A673 (cell line): ENCODE data around the gene COX20. TPM values are rescaled to one million over a fixed set of nuclear protein-coding genes. Genes with fewer than 3 reads are reported as not detected.

ENCODE experiments used
- BruUV-seq: library from RNA; stranded (reverse); fragments of 400-500 nt; replicated peaks from 2 replicates; lab custom pipeline; 2021; lab: Mats Ljungman, UMichigan
- CTCF ChIA-PET: fragments of 300-600 bp; sonication (Branson Sonifier 250); formaldehyde crosslinking; loops from one replicate; lab custom pipeline; 2022; ENCODE audit warnings: antibody characterized with exemption; lab: Charles Lee
- POLR2A ChIA-PET: fragments of 300-600 bp; sonication (Branson Sonifier 250); formaldehyde crosslinking; loops from one replicate; lab custom pipeline; 2022; ENCODE audit warnings: antibody characterized with exemption; ENCODE audit not compliant: low non-redundant PET; lab: Charles Lee
- DNase-seq: peaks from one replicate; pipeline ENCODE4 v3.0.0-alpha.2; 2015; ENCODE audit warnings: low spot score
- H3K27ac ChIP-seq: fragments of 200-600 bp; sonication (generic); 2 replicates; pipeline ENCODE4 v1.5.1; 2016; ENCODE audit warnings: mixed run types, low read depth, mild to moderate bottlenecking, mixed read lengths, antibody characterized with exemption, low read length; ENCODE audit not compliant: poor library complexity, severe bottlenecking
- H3K27me3 ChIP-seq: fragments of 200-600 bp; sonication (generic); replicated peaks from 2 replicates; pipeline ENCODE4 v1.6.1; 2017; ENCODE audit warnings: mixed run types, low read depth, mild to moderate bottlenecking, mixed read lengths, antibody characterized with exemption, low read length; ENCODE audit not compliant: insufficient read depth, poor library complexity
- H3K36me3 ChIP-seq: fragments of 200-600 bp; sonication (generic); 2 replicates; pipeline ENCODE4 v1.6.1; 2016; ENCODE audit warnings: mixed run types, mild to moderate bottlenecking, mixed read lengths, antibody characterized with exemption, low read length; ENCODE audit not compliant: insufficient read depth, poor library complexity, severe bottlenecking
- H3K4me1 ChIP-seq: fragments of 200-600 bp; sonication (generic); 2 replicates; pipeline ENCODE4 v1.6.1; 2017; ENCODE audit warnings: mixed run types, mild to moderate bottlenecking, mixed read lengths, antibody characterized with exemption, low read length; ENCODE audit not compliant: insufficient read depth, poor library complexity, severe bottlenecking
- H3K4me3 ChIP-seq: fragments of 200-600 bp; sonication (generic); 2 replicates; pipeline ENCODE4 v1.5.1; 2016; ENCODE audit warnings: low read depth, mixed run types, mild to moderate bottlenecking, mixed read lengths, low read length; ENCODE audit not compliant: poor library complexity, severe bottlenecking
- H3K9me3 ChIP-seq: fragments of 200-600 bp; sonication (generic); 2 replicates; pipeline ENCODE4 v1.6.1; 2016; ENCODE audit warnings: mixed run types, low read depth, mild to moderate bottlenecking, mixed read lengths, antibody characterized with exemption, low read length; ENCODE audit not compliant: poor library complexity, severe bottlenecking
- CTCF ChIP-seq: fragments of 300-800, 200-600 bp; sonication (generic); conservative IDR thresholded peaks from 2 replicates; pipeline ENCODE4 v1.5.1; 2017; ENCODE audit warnings: low read depth, mild to moderate bottlenecking, antibody characterized with exemption, low read length, moderate library complexity, mixed read lengths
- EZH2 ChIP-seq: fragments of 200-600 bp; sonication (generic); IDR thresholded peaks from 2 replicates; pipeline ENCODE4 v1.6.1; 2017; ENCODE audit warnings: borderline replicate concordance, low read depth, mild to moderate bottlenecking, mixed read lengths, antibody characterized with exemption, low read length; ENCODE audit not compliant: poor library complexity, severe bottlenecking
- intact Hi-C: fragments of 100-400 bp; cut with micrococcal nuclease; formaldehyde crosslinking; loops from one replicate; pipeline ENCODE4 v1.10.0; 2022; ENCODE audit not compliant: unreplicated experiment
- total RNA-seq: library from RNA; stranded (reverse); gene quantifications from 2 replicates; pipeline ENCODE4 v1.2.3, GENCODE V29; 2021

The COX20 gene
- total RNA-seq, 1 experiment from 2014 or later: 59.0 TPM

GRCh38 chr1:244802556-244803239 is 32.8 kb upstream of the COX20 start:
- intact Hi-C loops: no loop called here

DNA sequence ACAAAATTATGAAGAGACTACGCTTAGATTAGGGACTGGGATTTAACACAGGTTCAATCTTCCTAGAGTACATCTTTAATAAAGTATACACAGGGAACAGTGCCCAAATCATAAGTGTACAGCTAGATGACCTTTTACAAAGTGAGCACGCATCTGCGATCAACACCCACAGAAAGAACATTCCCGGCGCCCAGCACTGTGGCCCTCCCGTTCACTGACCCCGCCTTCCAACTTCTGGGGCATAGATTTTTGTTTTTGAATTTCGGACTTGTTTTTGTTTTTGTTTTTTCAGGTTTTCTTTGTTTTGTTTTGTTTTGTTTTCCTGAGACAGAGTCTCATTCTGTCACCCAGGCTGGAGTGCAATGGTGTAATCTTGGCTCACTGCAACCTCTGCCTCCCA is 30.6 kb upstream of the COX20 start:
- BruUV-seq: no TSS peak
- POLR2A ChIA-PET: no interaction called here
- H3K9me3 ChIP-seq: no peaks in the 10 kb centered on the region
- H3K27ac ChIP-seq: no peak overlapping the region
- intact Hi-C loops: no loop called here
- no peaks in the 10 kb centered on the region for H3K27me3 ChIP-seq
- TF ChIP-seq CTCF (no peak), EZH2 (no peak)
- no peak for DNase-seq
- no peaks in the 10 kb centered on the region for H3K36me3 ChIP-seq
- H3K4me3 ChIP-seq: no peak overlapping the region
- CTCF ChIA-PET: no interaction called here
- H3K4me1 ChIP-seq: no peaks in the 10 kb centered on the region

More at GRCh38 chr1:244802556-244803239, 32.8 kb upstream of the COX20 start:
- Histone ChIP-seq H3K9me3 (no peaks in the 10 kb centered on the region), H3K27me3 (no peaks in the 10 kb centered on the region), H3K4me1 (no peaks in the 10 kb centered on the region), H3K36me3 (no peaks in the 10 kb centered on the region), H3K27ac (no peak overlapping the region), H3K4me3 (no peak overlapping the region)
- CTCF ChIA-PET: interaction anchor here (2.2 kb wide), 1 partner anchor 240 kb away, joined by 15 read pairs; no protein-coding TSS in a partner anchor
- POLR2A ChIA-PET: no interaction called here
- BruUV-seq: no TSS peak
- DNase-seq: no peak
- no peak for TF ChIP-seq CTCF
- TF ChIP-seq EZH2: no peak

DNA sequence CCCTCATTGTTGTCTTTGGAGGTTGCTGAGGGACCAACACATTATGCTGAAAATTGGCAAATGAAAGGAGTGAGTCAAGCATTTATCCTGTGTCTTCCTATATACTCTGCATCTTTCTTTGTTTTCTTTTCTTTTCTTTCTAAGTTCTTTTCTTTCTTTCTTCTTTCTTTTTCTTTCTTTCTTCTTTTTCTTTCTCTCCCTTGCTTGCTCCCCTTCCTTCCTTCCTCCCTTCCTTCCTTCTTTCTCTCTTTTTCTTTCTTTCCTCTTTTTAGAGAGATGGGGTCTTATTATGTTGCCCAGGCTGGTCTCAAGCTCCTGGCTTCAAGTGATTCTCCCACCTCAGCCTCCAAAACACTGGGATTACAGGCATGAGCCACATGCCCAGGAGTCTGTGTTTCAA is 28.3 kb upstream of the COX20 start:
- intact Hi-C loops: no loop called here
- Histone ChIP-seq H3K36me3 (no peaks in the 10 kb centered on the region), H3K4me1 (no peaks in the 10 kb centered on the region), H3K27ac (no peak overlapping the region), H3K27me3 (no peaks in the 10 kb centered on the region), H3K4me3 (no peak overlapping the region), H3K9me3 (no peaks in the 10 kb centered on the region)
- CTCF ChIA-PET: no interaction called here
- TF ChIP-seq CTCF (no peak), EZH2 (no peak)
- POLR2A ChIA-PET: interaction anchor here (0.6 kb wide), 1 partner anchor 207 kb away, joined by 12 read pairs; no protein-coding TSS in a partner anchor
- BruUV-seq: no TSS peak
- DNase-seq: peak; percentile 78
